Measurements from ENCODE around the gene ZNF384.
A peak's percentile ranks its signal among the peaks of the same experiment; 100 is the strongest.

Gene ZNF384

DNA sequence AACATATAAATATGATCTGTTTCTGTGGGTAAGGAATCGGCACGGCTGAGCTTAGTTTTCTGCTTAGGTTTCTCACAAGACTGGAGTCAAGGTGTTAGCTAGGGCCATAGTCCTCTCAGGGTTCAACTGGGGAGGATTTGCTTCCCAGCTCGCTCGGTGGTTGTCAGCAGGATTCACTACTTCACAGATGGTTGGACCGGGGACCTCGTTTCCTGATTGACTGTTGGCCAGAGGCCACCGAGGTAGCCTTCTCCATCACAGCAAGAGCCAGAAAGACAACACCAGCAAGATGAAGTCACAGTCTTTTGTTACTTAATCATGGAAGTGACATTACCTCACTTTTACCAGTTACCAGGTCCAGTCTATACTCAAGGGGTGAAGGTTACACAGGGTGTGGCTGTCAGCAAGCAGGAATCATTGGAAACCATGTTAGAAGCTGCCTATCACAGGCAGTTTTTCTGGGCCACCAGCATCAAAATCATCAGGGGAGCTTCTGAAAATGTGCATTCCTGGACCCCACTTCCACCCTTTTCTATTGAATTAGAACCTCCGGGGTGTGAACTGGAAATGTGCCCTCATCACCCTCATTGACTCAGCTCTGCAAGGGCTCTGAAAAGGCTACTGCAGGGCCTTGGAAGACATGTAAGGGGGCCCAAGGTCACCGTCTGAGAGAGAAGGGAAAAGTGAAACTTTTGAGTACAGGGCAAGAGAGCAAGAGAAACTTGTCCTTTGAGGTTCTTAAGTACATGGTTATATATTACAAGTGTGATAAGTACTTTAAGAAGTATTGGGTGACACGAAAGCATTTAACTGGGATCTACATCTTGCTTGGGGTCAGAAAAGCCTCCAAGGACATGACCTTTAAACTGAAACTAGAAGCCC is 45.6 kb upstream of the ZNF384 start:
- peaks cover 7% of the 10 kb centered on the region for H3K79me1 ChIP-seq (replicated peaks; ENCODE audit: low read length, poor library complexity, severe bottlenecking)
- H2AFZ ChIP-seq (ENCODE audit: low read depth, low read length): no peak overlapping the region
- H3K4me1 ChIP-seq (ENCODE audit: control insufficient read depth, insufficient read depth, low read depth, low read length): no peaks in the 10 kb centered on the region
- no peaks in the 10 kb centered on the region for H3K27me3 ChIP-seq (ENCODE audit: control insufficient read depth in 1 of 2, insufficient read depth in 1 of 2, low read length in 2 of 2)
- H3K14ac ChIP-seq (ENCODE audit: low read length in 2 of 2): no peak overlapping the region
- no peak overlapping the region for H3K23ac ChIP-seq (ENCODE audit: low read length in 2 of 2)
- WGBS: 94% methylated on average over 10 of the region's 10 CpGs
- no peak overlapping the region for H4K8ac ChIP-seq (ENCODE audit: low read length)
- no peak overlapping the region for H2BK12ac ChIP-seq (ENCODE audit: low read length in 2 of 2)
- no peak overlapping the region for H2BK5ac ChIP-seq (ENCODE audit: low read depth, low read length, poor library complexity, severe bottlenecking)
- no peak overlapping the region for H3K18ac ChIP-seq (ENCODE audit: low read depth in 1 of 2, low read length in 2 of 2)
- no peak overlapping the region for H3K27ac ChIP-seq (ENCODE audit: low read length, poor library complexity, severe bottlenecking)
- no peak overlapping the region for H3K4me3 ChIP-seq (ENCODE audit: insufficient read depth in 1 of 2, low read depth in 1 of 2, low read length in 2 of 2)
- no peak overlapping the region for H4K91ac ChIP-seq (ENCODE audit: low read length)
- no peak overlapping the region for H3K4ac ChIP-seq (ENCODE audit: low read depth in 1 of 2, low read length in 2 of 2)
- H3K36me3 ChIP-seq (ENCODE audit: control insufficient read depth in 1 of 2, insufficient read depth in 2 of 2, low read depth in 1 of 2, low read length in 2 of 2): peaks cover 27 to 45% of the 10 kb centered on the region in 2 experiments
- H2AK5ac ChIP-seq (ENCODE audit: low read length, severe bottlenecking): no peak overlapping the region
- no peak overlapping the region for H2BK15ac ChIP-seq (ENCODE audit: low read depth, poor library complexity, severe bottlenecking)
- H3K9ac ChIP-seq (ENCODE audit: low read length): peak overlapping the region; percentile 34
- no peak overlapping the region for H3K4me2 ChIP-seq (ENCODE audit: low read length, poor library complexity, severe bottlenecking)
- H2BK120ac ChIP-seq (ENCODE audit: low read depth, low read length): no peak overlapping the region
- DNase-seq: no peak
- no peaks in the 10 kb centered on the region for H3K9me3 ChIP-seq (ENCODE audit: control insufficient read depth, low read length)

DNA sequence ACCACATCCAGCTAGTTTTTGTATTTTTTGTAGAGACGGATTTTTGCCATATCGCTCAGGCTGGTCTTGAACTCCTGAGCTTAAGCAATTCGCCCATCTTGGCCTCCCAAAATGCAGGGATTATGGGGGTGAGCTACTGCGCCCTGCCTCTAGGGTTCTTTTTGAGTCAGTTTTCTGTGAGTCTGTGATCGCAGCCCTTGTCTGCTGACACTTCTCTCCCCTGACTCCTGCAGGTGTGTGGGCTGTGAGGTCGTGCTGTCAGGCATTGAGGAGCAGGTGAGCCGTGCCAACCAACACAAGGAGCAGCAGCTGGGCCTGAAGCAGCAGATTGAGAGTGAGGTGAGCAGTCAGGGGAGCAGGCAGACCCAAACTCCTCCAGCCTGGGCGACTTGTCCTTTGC is 41.0 kb upstream of the ZNF384 start:
- H3K4ac ChIP-seq (ENCODE audit: low read depth in 1 of 2, low read length in 2 of 2): no peak overlapping the region
- no peaks in the 10 kb centered on the region for H3K9me3 ChIP-seq (ENCODE audit: control insufficient read depth, low read length)
- no peaks in the 10 kb centered on the region for H3K27me3 ChIP-seq (ENCODE audit: control insufficient read depth in 1 of 2, insufficient read depth in 1 of 2, low read length in 2 of 2)
- 88% methylated on average over 8 of the region's 8 CpGs for WGBS
- no peak overlapping the region for H3K9ac ChIP-seq (ENCODE audit: low read length)
- no peak overlapping the region for H2AFZ ChIP-seq (ENCODE audit: low read depth, low read length)
- H3K4me3 ChIP-seq (ENCODE audit: insufficient read depth in 1 of 2, low read depth in 1 of 2, low read length in 2 of 2): no peak overlapping the region
- H4K91ac ChIP-seq (ENCODE audit: low read length): no peak overlapping the region
- peaks cover 21% of the 10 kb centered on the region for H3K79me1 ChIP-seq (replicated peaks; ENCODE audit: low read length, poor library complexity, severe bottlenecking)
- no peak overlapping the region for H2AK5ac ChIP-seq (ENCODE audit: low read length, severe bottlenecking)
- no peak overlapping the region for H2BK12ac ChIP-seq (ENCODE audit: low read length in 2 of 2)
- no peak overlapping the region for H3K4me2 ChIP-seq (ENCODE audit: low read length, poor library complexity, severe bottlenecking)
- no peak overlapping the region for H4K8ac ChIP-seq (ENCODE audit: low read length)
- H3K23ac ChIP-seq (ENCODE audit: low read length in 2 of 2): no peak overlapping the region
- no peak overlapping the region for H3K18ac ChIP-seq (ENCODE audit: low read depth in 1 of 2, low read length in 2 of 2)
- H3K27ac ChIP-seq (ENCODE audit: low read length, poor library complexity, severe bottlenecking): no peak overlapping the region
- H3K14ac ChIP-seq (ENCODE audit: low read length in 2 of 2): no peak overlapping the region
- no peak overlapping the region for H2BK120ac ChIP-seq (ENCODE audit: low read depth, low read length)
- no peak overlapping the region for H2BK5ac ChIP-seq (ENCODE audit: low read depth, low read length, poor library complexity, severe bottlenecking)
- no peak overlapping the region for H2BK15ac ChIP-seq (ENCODE audit: low read depth, poor library complexity, severe bottlenecking)
- DNase-seq: no peak
- H3K36me3 ChIP-seq (ENCODE audit: control insufficient read depth in 1 of 2, insufficient read depth in 2 of 2, low read depth in 1 of 2, low read length in 2 of 2): peaks cover 46 to 74% of the 10 kb centered on the region in 2 experiments
- H3K4me1 ChIP-seq (ENCODE audit: control insufficient read depth, insufficient read depth, low read depth, low read length): peaks cover 2% of the 10 kb centered on the region

DNA sequence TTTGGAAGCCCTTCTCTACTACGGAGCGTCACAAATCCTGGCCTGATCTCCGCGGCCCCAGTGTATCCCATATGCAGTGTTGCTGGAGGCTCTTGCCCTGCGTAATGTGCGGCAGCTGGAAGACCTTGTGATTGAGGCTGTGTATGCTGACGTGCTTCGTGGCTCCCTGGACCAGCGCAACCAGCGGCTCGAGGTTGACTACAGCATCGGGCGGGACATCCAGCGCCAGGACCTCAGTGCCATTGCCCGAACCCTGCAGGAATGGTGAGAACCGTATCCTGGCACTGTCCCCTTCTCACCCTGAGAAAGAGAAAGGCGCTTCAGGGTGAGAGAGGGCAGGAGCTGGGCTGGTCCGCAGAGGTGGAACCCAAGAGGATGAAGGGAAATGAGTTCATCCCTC is 40.0 kb upstream of the ZNF384 start:
- Histone ChIP-seq H3K23ac (ENCODE audit: low read length in 2 of 2) (no peak overlapping the region), H3K79me1 (replicated peaks; ENCODE audit: low read length, poor library complexity, severe bottlenecking) (peaks cover 21% of the 10 kb centered on the region), H3K27me3 (ENCODE audit: control insufficient read depth in 1 of 2, insufficient read depth in 1 of 2, low read length in 2 of 2) (no peaks in the 10 kb centered on the region), H3K18ac (ENCODE audit: low read depth in 1 of 2, low read length in 2 of 2) (no peak overlapping the region), H3K9ac (ENCODE audit: low read length) (no peak overlapping the region), H2AK5ac (ENCODE audit: low read length, severe bottlenecking) (no peak overlapping the region), H4K8ac (ENCODE audit: low read length) (no peak overlapping the region), H3K4me1 (ENCODE audit: control insufficient read depth, insufficient read depth, low read depth, low read length) (peaks cover 6% of the 10 kb centered on the region), H3K27ac (ENCODE audit: low read length, poor library complexity, severe bottlenecking) (no peak overlapping the region), H3K4me3 (ENCODE audit: insufficient read depth in 1 of 2, low read depth in 1 of 2, low read length in 2 of 2) (no peak overlapping the region), H4K91ac (ENCODE audit: low read length) (no peak overlapping the region), H2AFZ (ENCODE audit: low read depth, low read length) (no peak overlapping the region), H3K9me3 (ENCODE audit: control insufficient read depth, low read length) (no peaks in the 10 kb centered on the region), H2BK5ac (ENCODE audit: low read depth, low read length, poor library complexity, severe bottlenecking) (no peak overlapping the region), H2BK120ac (ENCODE audit: low read depth, low read length) (no peak overlapping the region), H3K36me3 (ENCODE audit: control insufficient read depth in 1 of 2, insufficient read depth in 2 of 2, low read depth in 1 of 2, low read length in 2 of 2) (peaks cover 40 to 64% of the 10 kb centered on the region in 2 experiments), H2BK15ac (ENCODE audit: low read depth, poor library complexity, severe bottlenecking) (no peak overlapping the region), H3K14ac (ENCODE audit: low read length in 2 of 2) (no peak overlapping the region), H3K4me2 (ENCODE audit: low read length, poor library complexity, severe bottlenecking) (no peak overlapping the region), H3K4ac (ENCODE audit: low read depth in 1 of 2, low read length in 2 of 2) (no peak overlapping the region), H2BK12ac (ENCODE audit: low read length in 2 of 2) (no peak overlapping the region)
- DNase-seq: no peak
- 98% methylated on average over 18 of the region's 18 CpGs for WGBS

DNA sequence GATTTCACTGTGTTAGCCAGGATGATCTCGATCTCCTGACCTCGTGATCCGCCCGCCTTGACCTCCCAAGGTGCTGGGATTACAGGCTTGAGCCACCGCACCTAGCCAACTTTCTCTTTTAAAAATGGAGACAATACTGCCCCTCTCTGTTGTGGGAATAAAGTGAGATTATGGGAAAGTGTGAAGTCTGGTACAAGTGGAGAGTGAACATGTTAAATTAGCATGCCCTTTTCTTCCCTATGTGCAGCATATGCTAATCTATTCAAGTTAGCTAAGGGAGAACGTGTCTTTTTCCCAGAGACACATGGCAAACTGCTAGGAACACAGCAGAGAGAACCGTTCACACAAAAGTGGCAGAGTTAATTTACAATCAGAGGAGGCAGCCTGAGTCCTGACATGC is 36.2 kb upstream of the ZNF384 start:
- H2AK5ac ChIP-seq (ENCODE audit: low read length, severe bottlenecking): no peak overlapping the region
- no peak overlapping the region for H2BK120ac ChIP-seq (ENCODE audit: low read depth, low read length)
- no peak overlapping the region for H3K27ac ChIP-seq (ENCODE audit: low read length, poor library complexity, severe bottlenecking)
- H3K14ac ChIP-seq (ENCODE audit: low read length in 2 of 2): no peak overlapping the region
- H3K9me3 ChIP-seq (ENCODE audit: control insufficient read depth, low read length): no peaks in the 10 kb centered on the region
- no peak overlapping the region for H2BK15ac ChIP-seq (ENCODE audit: low read depth, poor library complexity, severe bottlenecking)
- no peak overlapping the region for H3K4me3 ChIP-seq (ENCODE audit: insufficient read depth in 1 of 2, low read depth in 1 of 2, low read length in 2 of 2)
- peaks cover 25 to 36% of the 10 kb centered on the region in 2 experiments for H3K36me3 ChIP-seq (ENCODE audit: control insufficient read depth in 1 of 2, insufficient read depth in 2 of 2, low read depth in 1 of 2, low read length in 2 of 2)
- no peak overlapping the region for H2BK5ac ChIP-seq (ENCODE audit: low read depth, low read length, poor library complexity, severe bottlenecking)
- no peak overlapping the region for H2BK12ac ChIP-seq (ENCODE audit: low read length in 2 of 2)
- H4K91ac ChIP-seq (ENCODE audit: low read length): no peak overlapping the region
- no peaks in the 10 kb centered on the region for H3K27me3 ChIP-seq (ENCODE audit: control insufficient read depth in 1 of 2, insufficient read depth in 1 of 2, low read length in 2 of 2)
- H3K4ac ChIP-seq (ENCODE audit: low read depth in 1 of 2, low read length in 2 of 2): no peak overlapping the region
- H3K4me2 ChIP-seq (ENCODE audit: low read length, poor library complexity, severe bottlenecking): no peak overlapping the region
- no peak overlapping the region for H2AFZ ChIP-seq (ENCODE audit: low read depth, low read length)
- H3K23ac ChIP-seq (ENCODE audit: low read length in 2 of 2): no peak overlapping the region
- peaks cover 6% of the 10 kb centered on the region for H3K4me1 ChIP-seq (ENCODE audit: control insufficient read depth, insufficient read depth, low read depth, low read length)
- H3K79me1 ChIP-seq (replicated peaks; ENCODE audit: low read length, poor library complexity, severe bottlenecking): peaks cover 19% of the 10 kb centered on the region
- H3K9ac ChIP-seq (ENCODE audit: low read length): peak overlapping the region; percentile 14
- 99% methylated on average over 6 of the region's 7 CpGs for WGBS
- no peak overlapping the region for H3K18ac ChIP-seq (ENCODE audit: low read depth in 1 of 2, low read length in 2 of 2)
- H4K8ac ChIP-seq (ENCODE audit: low read length): no peak overlapping the region
- no peak for DNase-seq

Data from mesenchymal stem cell (in vitro differentiated cells and primary cell).